GM12864 (cell line): Measurements from ENCODE around the gene PPP1R2B.

Experiments used
- DNase-seq: peaks from one replicate; pipeline ENCODE4 v3.0.0-alpha.2; 2011; ENCODE audit warnings: low read depth
- H3K4me3 ChIP-seq: 2 replicates; pipeline ENCODE4 v1.5.1; 2011; ENCODE audit warnings: mild to moderate bottlenecking, low read depth, low read length, control low read depth
- CTCF ChIP-seq: IDR thresholded peaks from 2 replicates; pipeline ENCODE4 v1.5.1; 2011; ENCODE audit warnings: low read depth, mild to moderate bottlenecking, moderate library complexity, low read length, control low read depth, inconsistent platforms; ENCODE audit errors: missing control alignments

Gene PPP1R2B

DNA sequence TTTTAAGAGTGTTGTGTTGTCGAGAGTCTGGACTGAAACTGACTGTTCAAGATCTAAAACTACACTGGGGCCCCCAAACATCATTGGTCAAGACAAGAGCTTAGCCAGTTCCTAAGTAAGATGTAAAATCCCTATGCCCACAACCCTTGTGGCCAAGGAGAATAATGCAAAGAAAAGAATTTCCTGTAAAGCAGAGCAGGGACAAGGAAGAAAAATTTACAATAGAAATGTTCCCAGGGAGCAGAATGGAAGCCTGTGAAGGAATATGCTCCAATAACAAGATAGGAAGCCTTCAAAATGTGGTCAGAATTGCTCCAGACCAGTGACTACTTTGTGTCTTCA, 20.4 kb downstream of the PPP1R2B start:
- DNase-seq: no peak
- H3K4me3 ChIP-seq: no peak overlapping the region
- no peak for TF ChIP-seq CTCF

DNA sequence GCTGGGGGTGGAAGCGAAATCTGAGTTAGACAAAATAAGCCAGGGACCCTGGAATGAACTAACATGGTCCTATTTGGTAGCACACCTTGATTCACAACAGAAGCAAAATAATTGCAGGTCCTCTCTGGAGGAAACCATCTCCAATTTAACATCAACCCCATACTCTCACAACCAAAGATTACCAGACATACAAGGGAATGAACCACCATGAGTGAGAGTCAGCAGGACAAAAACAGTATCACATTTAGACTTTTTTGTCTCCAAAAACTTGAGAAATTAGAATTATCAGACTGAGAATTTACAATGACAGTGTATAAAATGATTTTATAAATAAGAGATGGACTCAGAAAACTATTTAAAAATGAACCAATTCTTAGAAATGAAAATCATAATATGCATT, 21.1 kb downstream of the PPP1R2B start:
- no peak for DNase-seq
- no peak overlapping the region for H3K4me3 ChIP-seq
- TF ChIP-seq CTCF: no peak

GRCh38 chr5:156879665-156880285, 29.7 kb downstream of the PPP1R2B start:
- no peak overlapping the region for H3K4me3 ChIP-seq
- peak; percentile 41 for DNase-seq

DNA sequence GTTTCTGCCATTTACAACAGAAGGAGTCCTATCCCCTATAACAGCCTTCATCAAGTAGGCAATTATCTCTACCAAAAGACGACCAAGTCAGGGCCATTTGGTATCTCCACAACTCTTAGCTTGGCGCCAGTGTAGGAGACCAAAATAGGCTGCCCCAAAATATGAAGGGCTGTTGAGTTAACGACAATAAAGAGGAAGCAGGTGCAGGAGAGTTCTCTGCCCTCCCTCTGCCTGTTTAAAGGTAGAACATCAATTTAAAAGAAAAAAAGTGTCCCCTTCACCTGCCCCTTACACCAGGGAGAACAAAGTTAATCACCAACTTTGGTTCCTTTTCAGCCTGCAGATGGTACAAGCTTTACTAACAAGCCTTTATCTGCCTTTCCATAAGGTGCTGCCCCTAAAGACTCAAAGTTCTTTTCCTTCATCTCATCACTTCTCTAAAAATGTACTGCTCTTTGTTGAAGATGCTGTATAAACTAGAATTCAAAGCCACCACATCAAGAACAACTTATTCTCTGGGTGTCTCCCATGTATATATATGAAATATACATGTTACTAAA, 33.3 kb downstream of the PPP1R2B start:
- H3K4me3 ChIP-seq: no peak overlapping the region
- DNase-seq: no peak
- no peak for TF ChIP-seq CTCF

More at GRCh38 chr5:156879665-156880285, 29.7 kb downstream of the PPP1R2B start:
- TF ChIP-seq CTCF: no peak

GRCh38 chr5:156888520-156888919, 38.4 kb downstream of the PPP1R2B start:
- no peak for DNase-seq
- no peak for TF ChIP-seq CTCF
- no peak overlapping the region for H3K4me3 ChIP-seq

- TF ChIP-seq CTCF: peak; percentile 35
- no peak overlapping the region for H3K4me3 ChIP-seq
- DNase-seq: no peak
These were observed 42.1 kb downstream of the PPP1R2B start for GRCh38 chr5:156892223-156892622.

DNA sequence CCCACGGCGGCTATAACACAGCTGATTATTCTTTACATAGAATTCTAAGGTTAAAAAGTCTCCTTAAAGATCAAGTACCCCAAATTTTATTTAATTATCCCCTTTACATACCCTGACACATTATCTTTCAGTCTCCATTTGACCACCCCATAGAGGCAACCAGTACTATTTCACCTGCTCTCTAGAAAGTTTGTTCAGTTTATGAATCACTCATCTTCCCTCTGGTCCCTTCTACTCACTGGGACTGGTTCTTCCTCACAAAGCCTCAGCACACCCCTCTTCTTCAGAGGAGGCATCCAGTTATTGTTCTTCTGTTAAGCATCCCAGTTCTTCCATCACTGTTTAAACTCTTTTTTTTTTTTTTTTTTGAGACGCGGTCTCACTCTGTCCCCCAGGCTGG, 42.8 kb downstream of the PPP1R2B start:
- no peak overlapping the region for H3K4me3 ChIP-seq
- DNase-seq: no peak
- no peak for TF ChIP-seq CTCF
